Testis (tissue), 2 donors: ENCODE results near the gene EFL1.

Experiments used
- POLR2A ChIP-seq: fragments of 450-650 bp; IDR thresholded peaks from one replicate; pipeline ENCODE4 v1.6.1; 2017; ENCODE audit warnings: antibody characterized with exemption, mild to moderate bottlenecking, moderate library complexity
- TF ChIP-seq, protein P1 (sequence below), 3 experiments: fragments of 450-650 bp in 2 of 3; fragments of 200-600 bp in 1 of 3; sonication (generic) in 1 of 3; IDR thresholded peaks; one replicate each; pipeline ENCODE4 v1.5.1; 2016 to 2019; ENCODE audit warnings: antibody characterized with exemption in 3 of 3, mild to moderate bottlenecking in 2 of 3, moderate library complexity in 1 of 3

- TF ChIP-seq, protein P1, sequence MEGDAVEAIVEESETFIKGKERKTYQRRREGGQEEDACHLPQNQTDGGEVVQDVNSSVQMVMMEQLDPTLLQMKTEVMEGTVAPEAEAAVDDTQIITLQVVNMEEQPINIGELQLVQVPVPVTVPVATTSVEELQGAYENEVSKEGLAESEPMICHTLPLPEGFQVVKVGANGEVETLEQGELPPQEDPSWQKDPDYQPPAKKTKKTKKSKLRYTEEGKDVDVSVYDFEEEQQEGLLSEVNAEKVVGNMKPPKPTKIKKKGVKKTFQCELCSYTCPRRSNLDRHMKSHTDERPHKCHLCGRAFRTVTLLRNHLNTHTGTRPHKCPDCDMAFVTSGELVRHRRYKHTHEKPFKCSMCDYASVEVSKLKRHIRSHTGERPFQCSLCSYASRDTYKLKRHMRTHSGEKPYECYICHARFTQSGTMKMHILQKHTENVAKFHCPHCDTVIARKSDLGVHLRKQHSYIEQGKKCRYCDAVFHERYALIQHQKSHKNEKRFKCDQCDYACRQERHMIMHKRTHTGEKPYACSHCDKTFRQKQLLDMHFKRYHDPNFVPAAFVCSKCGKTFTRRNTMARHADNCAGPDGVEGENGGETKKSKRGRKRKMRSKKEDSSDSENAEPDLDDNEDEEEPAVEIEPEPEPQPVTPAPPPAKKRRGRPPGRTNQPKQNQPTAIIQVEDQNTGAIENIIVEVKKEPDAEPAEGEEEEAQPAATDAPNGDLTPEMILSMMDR (IDR thresholded peaks at IDR 0.05), result no peak
- no peak for TF ChIP-seq POLR2A
Measured at GRCh38 chr15:82309802-82310201, 47.3 kb upstream of the EFL1 start.
